Measurements from ENCODE around the gene OR1N2.

DNA sequence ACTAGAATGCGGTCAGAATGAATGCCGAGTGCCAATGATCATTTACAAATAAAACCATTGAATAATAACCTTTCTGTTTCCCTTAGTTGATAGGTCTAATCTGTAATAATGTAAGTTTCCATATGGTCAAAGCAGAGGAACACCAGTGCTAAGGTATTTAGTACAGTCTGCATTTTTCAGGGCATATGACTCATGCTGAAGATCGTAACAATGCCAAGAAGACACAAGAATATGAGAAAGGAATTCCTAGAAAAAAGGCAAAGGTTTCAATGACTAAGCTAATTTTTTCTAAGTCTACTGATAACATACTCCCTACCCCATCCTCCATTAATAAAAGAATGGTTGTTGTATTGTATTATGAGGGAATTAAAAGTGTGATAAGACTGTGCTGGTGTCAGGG is 27.4 kb downstream of the OR1N2 start:
- TF ChIP-seq, protein P1, sequence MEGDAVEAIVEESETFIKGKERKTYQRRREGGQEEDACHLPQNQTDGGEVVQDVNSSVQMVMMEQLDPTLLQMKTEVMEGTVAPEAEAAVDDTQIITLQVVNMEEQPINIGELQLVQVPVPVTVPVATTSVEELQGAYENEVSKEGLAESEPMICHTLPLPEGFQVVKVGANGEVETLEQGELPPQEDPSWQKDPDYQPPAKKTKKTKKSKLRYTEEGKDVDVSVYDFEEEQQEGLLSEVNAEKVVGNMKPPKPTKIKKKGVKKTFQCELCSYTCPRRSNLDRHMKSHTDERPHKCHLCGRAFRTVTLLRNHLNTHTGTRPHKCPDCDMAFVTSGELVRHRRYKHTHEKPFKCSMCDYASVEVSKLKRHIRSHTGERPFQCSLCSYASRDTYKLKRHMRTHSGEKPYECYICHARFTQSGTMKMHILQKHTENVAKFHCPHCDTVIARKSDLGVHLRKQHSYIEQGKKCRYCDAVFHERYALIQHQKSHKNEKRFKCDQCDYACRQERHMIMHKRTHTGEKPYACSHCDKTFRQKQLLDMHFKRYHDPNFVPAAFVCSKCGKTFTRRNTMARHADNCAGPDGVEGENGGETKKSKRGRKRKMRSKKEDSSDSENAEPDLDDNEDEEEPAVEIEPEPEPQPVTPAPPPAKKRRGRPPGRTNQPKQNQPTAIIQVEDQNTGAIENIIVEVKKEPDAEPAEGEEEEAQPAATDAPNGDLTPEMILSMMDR (conservative IDR thresholded peaks at IDR 0.05) = no peak
- TF ChIP-seq ZFX (IDR thresholded peaks at IDR 0.05) = no peak
